ENCODE results near the gene SDHC.

SDHC gene

DNA sequence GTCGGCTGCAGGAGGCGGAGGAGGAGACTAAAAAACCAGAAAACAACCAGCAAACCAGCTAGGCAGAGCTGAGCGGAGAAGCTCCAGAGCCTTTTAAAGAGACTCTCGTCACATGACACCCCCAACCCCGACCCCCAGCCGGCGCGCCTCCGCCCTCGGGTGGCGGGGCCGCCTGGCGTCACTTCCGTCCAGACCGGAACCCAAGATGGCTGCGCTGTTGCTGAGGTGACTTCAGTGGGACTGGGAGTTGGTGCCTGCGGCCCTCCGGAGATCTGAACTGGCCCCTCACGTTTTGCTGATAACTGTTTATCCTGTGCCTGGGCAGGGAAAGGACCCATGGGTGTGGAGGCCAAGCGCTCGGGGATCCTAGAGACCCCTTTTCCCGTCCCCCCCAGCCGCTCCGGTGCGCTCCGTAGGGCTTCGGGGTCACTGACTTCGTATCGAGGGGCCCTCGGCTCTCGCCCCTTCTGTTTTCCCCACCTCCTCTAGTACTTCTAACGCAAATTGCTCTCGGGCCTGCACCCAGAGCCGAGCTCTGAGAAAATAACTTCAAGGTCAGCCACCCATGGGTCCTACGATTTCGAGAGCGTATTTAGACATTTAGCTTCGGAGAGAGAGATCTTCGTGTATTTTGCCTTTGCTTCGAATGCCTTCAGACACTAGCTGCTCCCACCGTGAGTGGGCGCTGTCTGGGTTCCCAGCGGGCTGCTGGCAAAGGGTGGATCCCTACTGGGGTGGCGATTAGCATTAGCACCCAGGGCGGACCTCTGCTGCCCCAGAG lies at the start of gene SDHC:
Gene SDHC (plus strand): TSS at position 181 of the 781 bp plus-strand sequence. CDS start 25 bp downstream, at position 206.
- peak; percentile 16 to 67 for DNase-seq

DNA sequence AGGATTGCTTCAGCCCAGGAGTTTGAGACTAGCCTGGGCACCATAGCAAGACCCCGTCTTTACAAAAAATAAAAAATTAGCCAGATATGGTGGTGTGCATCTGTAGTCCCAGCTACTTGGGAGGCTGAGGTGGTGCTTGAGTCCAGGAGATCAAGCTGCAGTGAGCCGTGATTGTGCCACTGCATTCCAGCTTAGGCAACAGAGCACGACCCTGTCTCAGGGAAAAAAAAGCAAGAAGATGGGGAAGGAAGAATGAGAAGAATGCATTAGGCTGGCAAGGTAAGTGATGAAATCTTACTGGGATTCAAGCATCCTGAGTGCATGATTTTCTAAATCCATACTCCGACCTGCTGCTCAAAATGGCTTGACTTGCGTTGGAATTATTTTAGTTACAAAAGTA lies 48.9 kb upstream of the SDHC start:
- no peak for DNase-seq

- no peak for DNase-seq
These were observed 48.0 kb upstream of the SDHC start for GRCh38 chr1:161266202-161266601.

DNA sequence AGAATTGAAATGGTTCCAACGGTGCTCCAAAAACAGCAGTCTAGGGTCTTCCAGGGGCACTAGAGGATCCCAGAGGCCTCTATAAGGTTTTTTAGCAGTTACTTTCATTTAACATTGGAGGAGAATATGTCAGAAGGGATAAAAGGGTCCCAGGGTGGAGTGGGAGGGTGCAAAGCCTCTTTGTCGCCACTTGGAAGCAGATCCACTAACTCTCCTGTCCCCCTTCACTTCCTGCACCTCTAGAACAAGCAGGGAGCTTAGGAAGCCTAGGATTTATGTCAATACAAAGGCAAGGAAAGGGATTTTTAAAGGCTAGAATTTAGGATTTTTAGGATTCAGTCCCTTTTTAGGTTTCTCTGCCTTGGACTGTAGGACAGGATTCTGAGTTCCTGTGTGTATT lies 47.3 kb upstream of the SDHC start:
- no peak for DNase-seq

DNA sequence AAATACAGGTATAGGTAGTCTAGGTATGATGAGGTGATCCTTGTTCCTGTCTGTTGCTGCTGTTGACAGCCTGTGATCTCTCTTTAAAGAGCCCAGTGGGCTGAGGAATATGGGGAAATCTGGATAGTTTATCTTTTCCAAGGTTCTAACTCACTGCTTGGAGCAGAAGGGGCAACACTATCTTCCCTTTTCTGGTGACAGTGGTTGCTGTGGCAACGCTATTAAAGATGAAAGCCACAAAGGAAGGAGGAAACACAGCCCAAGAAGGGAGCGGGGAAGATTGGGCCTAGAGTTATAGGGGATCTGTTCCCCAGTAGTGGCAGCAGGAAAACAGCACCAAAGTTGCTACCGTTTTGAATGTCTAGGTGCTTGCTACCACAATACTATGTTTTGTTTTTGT lies 46.9 kb upstream of the SDHC start:
- no peak for DNase-seq

DNA sequence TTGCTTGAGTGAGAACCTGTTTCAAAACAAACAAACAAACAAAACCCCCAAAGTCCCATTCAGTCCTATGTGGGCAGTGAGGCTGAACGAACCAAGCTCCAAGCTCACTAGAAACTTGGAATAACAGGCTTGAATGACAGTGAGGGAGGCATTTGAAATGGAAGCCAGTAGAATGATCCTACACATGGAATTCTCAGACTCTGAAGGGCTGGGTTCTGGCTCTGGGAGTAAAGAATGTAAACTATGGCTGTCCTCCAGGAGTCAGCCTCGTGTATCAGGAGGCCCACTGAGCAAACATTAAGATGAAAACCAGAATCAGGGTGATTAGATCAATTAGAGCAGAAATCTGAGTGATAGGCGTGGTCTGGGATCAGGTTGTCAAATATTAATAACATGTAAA lies 40.8 kb upstream of the SDHC start:
- DNase-seq = no peak

DNA sequence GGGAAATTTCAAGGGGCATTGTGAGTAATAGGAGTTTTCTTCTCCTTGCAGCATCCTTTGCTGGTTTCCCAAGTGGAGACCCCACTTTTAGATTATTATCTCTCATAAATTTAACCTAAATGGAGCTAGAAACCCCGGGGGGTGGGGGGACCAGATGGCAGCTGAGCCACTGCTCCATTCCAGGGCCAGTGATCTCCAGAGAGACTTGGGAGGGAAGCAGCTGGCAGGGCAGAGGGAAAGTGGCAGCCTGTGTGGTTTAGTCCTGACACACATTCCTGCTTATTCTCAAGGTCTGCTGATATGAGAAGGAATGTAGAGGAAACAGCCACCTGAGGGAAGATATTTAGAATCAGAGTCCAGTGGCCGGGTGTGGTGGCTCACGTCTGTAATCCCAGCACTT lies 39.3 kb upstream of the SDHC start:
- no peak for DNase-seq

DNA sequence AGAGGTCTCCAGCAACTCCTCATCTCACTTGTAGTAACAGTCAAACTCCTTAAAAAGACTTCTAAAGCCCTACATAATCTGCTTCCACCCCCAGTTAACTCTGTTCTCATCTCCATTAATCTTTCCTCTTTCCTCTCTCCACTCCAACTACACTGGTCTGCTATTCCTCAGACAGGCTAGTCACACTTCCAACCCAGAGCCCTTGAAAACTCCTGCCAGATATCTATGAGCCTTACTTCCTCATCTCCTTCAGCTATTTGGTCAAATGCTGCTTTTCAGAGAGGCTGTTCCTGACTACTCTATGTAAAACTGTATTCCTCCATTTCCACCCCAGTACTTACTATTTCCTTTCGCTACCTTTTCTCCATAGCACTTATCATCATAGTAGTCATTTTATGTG lies 31.2 kb upstream of the SDHC start:
- DNase-seq = no peak

GRCh38 chr1:161285113-161285512 lies 29.1 kb upstream of the SDHC start:
- DNase-seq = no peak

GRCh38 chr1:161285521-161285920 lies 28.7 kb upstream of the SDHC start:
- no peak for DNase-seq

- no peak for DNase-seq
These were observed 26.6 kb upstream of the SDHC start for GRCh38 chr1:161287482-161288054.

GRCh38 chr1:161290779-161291178 lies 23.4 kb upstream of the SDHC start:
- DNase-seq = no peak

DNA sequence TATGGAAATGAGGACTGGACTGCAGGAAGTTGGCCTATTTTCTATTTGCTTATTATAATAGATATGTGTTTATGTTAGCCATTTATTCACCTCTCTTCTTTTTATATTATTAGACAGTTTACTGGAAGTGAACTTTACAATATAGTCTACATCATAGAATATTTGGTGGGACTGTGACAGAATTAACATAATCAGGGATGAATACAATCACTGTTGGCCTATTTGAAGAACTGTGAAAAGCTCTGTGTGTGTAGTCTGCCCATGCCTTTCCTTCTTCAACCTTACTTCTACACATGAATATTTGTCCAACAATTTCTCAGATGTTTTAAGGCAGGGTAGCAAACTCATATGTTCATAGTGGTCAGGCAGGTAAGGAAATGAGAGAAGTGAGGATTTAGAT lies 16.8 kb upstream of the SDHC start:
- DNase-seq = no peak

- DNase-seq = no peak
These were observed 16.1 kb upstream of the SDHC start for GRCh38 chr1:161298116-161298515.

DNA sequence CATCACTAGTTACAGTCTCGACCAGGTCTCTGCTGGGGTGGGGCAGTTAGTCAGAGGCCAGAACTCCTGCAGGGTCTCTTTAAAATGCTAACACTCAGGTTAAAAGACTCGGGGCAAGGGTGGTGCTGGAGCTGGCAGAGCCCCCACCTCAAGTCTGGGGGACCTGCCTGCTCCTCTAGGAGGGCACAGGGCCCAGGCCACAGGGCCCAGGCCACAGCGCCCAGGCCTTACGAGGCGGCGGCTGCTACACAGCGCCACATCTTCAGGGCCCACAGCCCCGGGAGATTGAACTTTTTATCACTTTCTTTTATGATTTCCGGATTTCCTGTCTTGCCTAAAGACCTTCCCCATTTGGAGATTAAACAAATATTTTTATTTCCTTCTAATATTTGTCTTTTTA lies 14.8 kb upstream of the SDHC start:
- no peak for DNase-seq

- DNase-seq = no peak
These were observed 13.7 kb upstream of the SDHC start for GRCh38 chr1:161300478-161300877.

GRCh38 chr1:161304927-161305866 lies 9.0 kb upstream of the SDHC start:
- DNase-seq = no peak

GRCh38 chr1:161305867-161306519 lies 8.2 kb upstream of the SDHC start:
- no peak for DNase-seq

GRCh38 chr1:161307230-161307768 lies 6.9 kb upstream of the SDHC start:
- DNase-seq = no peak

DNA sequence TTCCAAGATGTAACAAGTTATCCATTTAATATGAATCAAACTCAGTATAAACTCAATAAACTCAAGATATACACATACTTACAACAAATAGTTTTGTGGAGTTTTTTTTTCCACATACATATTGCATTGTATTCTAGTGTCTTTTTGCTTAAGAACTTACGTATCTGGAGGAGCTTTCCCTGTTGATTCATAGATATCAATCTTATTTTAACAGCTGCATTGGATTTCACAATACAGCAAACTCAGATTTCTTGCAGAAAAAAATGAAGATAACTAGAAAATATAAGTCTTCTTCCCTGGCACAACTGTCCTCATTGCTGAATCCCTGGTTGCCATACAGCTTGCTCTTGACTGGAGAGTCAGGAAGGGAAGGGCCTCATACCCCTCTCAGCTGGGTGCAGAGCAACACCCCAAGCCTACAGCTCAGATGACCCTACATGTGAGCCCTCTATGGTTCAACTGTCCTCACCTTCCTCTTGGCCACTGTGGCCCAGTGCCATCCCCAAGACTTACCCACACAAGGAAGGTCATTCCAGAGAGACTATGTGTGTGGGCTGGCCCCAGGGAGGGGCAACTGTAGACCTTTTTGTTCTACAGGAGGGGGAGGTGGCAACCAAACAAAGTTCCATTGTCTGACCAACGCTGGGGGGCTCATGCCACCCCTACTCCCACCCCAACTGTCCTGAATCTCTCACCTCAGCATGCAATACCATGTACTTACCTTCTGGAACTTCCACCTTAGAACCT lies 6.1 kb upstream of the SDHC start:
- no peak for DNase-seq

- no peak for DNase-seq
These were observed 4.3 kb upstream of the SDHC start, which contains the start of gene MPZ for GRCh38 chr1:161309868-161310267. Gene MPZ (minus strand): TSS chr1:161309968. CDS start chr1:161309905, 63 bp downstream.

DNA sequence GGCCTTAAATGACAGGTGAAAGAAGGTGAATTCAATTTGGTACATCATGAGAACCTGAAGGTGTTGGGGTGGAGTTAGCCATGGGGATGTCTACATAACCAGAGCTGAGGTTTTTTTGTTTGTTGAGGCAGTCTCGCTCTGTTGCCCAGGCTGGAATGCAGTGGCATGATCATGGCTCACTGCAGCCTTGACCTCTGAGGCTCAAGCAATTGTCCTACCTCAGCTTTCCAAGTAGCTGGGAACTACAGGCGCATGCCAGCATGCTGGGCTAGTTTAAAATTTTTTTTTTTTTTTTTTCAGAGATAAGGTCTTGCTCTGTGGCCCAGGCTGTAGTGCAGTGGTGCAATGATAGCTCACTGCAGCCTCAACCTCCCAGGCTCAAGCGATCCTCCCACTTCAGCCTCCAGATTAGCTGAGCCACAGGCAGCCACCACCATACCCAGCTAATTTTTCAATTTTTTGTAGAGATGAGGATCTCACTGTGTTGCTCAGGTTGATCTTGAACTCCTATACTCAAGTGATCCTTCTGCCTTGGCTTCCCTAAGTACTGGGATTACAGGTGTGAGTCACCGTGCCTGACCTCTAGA lies 2.5 kb upstream of the SDHC start:
- DNase-seq = no peak
